Measurements from ENCODE around the gene ATP10A. TPM values are rescaled to one million over a fixed set of nuclear protein-coding genes. Genes with fewer than 3 reads are reported as not detected.

Gene ATP10A
- total RNA-seq, 1 donor from 2014 or later = 6.8 TPM

GRCh38 chr15:25891081-25891480, 28.0 kb upstream of the ATP10A start:
- H3K36me3 Mint-ChIP-seq (ENCODE audit: low read depth) = no peaks in the 10 kb centered on the region
- TF ChIP-seq CTCF (conservative IDR thresholded peaks at IDR 0.05) = no peak
- no peak for DNase-seq (ENCODE audit: low read depth, low spot score)
- H3K27ac Mint-ChIP-seq (ENCODE audit: unreplicated experiment) = no peak overlapping the region
- H3K27me3 Mint-ChIP-seq (ENCODE audit: low read depth) = no peaks in the 10 kb centered on the region
- H3K4me3 Mint-ChIP-seq = no peak overlapping the region
- peaks cover 3% of the 10 kb centered on the region for H3K9me3 Mint-ChIP-seq
- H3K4me1 Mint-ChIP-seq = no peaks in the 10 kb centered on the region

- Mint-ChIP-seq H3K27ac (ENCODE audit: unreplicated experiment) (no peak overlapping the region), H3K27me3 (ENCODE audit: low read depth) (no peaks in the 10 kb centered on the region), H3K9me3 (peaks cover 3% of the 10 kb centered on the region), H3K4me1 (no peaks in the 10 kb centered on the region), H3K4me3 (no peak overlapping the region), H3K36me3 (ENCODE audit: low read depth) (no peaks in the 10 kb centered on the region)
- TF ChIP-seq CTCF (conservative IDR thresholded peaks at IDR 0.05) = no peak
- no peak for DNase-seq (ENCODE audit: low read depth, low spot score)
These were observed 27.4 kb upstream of the ATP10A start for GRCh38 chr15:25890529-25890928.

- TF ChIP-seq CTCF (conservative IDR thresholded peaks at IDR 0.05) = no peak
- Mint-ChIP-seq H3K4me1 (no peaks in the 10 kb centered on the region), H3K27me3 (ENCODE audit: low read depth) (no peaks in the 10 kb centered on the region), H3K36me3 (ENCODE audit: low read depth) (no peaks in the 10 kb centered on the region), H3K9me3 (peaks cover 3% of the 10 kb centered on the region), H3K4me3 (no peak overlapping the region), H3K27ac (ENCODE audit: unreplicated experiment) (no peak overlapping the region)
- DNase-seq (ENCODE audit: low read depth, low spot score) = no peak
These were observed 24.7 kb upstream of the ATP10A start for GRCh38 chr15:25887870-25888269.

- Mint-ChIP-seq H3K9me3 (peaks cover 5% of the 10 kb centered on the region), H3K4me3 (no peak overlapping the region), H3K36me3 (ENCODE audit: low read depth) (no peaks in the 10 kb centered on the region), H3K27ac (ENCODE audit: unreplicated experiment) (no peak overlapping the region), H3K4me1 (no peaks in the 10 kb centered on the region), H3K27me3 (ENCODE audit: low read depth) (no peaks in the 10 kb centered on the region)
- TF ChIP-seq CTCF (conservative IDR thresholded peaks at IDR 0.05) = no peak
- no peak for DNase-seq (ENCODE audit: low read depth, low spot score)
These were observed 23.5 kb upstream of the ATP10A start for GRCh38 chr15:25886498-25887140.

- no peaks in the 10 kb centered on the region for H3K36me3 Mint-ChIP-seq (ENCODE audit: low read depth)
- no peak overlapping the region for H3K4me3 Mint-ChIP-seq
- H3K4me1 Mint-ChIP-seq = no peaks in the 10 kb centered on the region
- H3K27me3 Mint-ChIP-seq (ENCODE audit: low read depth) = no peaks in the 10 kb centered on the region
- DNase-seq (ENCODE audit: low read depth, low spot score) = no peak
- peaks cover 5% of the 10 kb centered on the region for H3K9me3 Mint-ChIP-seq
- no peak for TF ChIP-seq CTCF (conservative IDR thresholded peaks at IDR 0.05)
- H3K27ac Mint-ChIP-seq (ENCODE audit: unreplicated experiment) = no peak overlapping the region
These were observed 21.2 kb upstream of the ATP10A start for GRCh38 chr15:25884370-25884769.

Data from neural crest cell (in vitro differentiated cells).